Stimulated activated CD4-positive, alpha-beta T cell treated with anti-CD3 and anti-CD28 coated beads, Interleukin-4, amount 100 ng/mL, for 4 hours (primary cell): Measurements from ENCODE around the gene CYP46A1.

Source experiments
- DNase-seq, 2 experiments: peaks; one replicate each; pipeline ENCODE4 v3.0.0-alpha.2; 2020

Gene CYP46A1

GRCh38 chr14:99690636-99691035 lies 6.5 kb downstream of the CYP46A1 start:
- no peak for DNase-seq

- no peak for DNase-seq
Measured at GRCh38 chr14:99691111-99691885, 7.2 kb downstream of the CYP46A1 start.

GRCh38 chr14:99693918-99694317 lies 9.8 kb downstream of the CYP46A1 start:
- no peak for DNase-seq

- DNase-seq = no peak
Measured at GRCh38 chr14:99696929-99697328, 12.8 kb downstream of the CYP46A1 start.

GRCh38 chr14:99698236-99698635 lies 14.1 kb downstream of the CYP46A1 start:
- no peak for DNase-seq

GRCh38 chr14:99698642-99699041 lies 14.5 kb downstream of the CYP46A1 start:
- no peak for DNase-seq

- no peak for DNase-seq
Measured at GRCh38 chr14:99699085-99699760, 15.1 kb downstream of the CYP46A1 start.

- no peak for DNase-seq
Measured at GRCh38 chr14:99699861-99700260, 15.8 kb downstream of the CYP46A1 start.

GRCh38 chr14:99700379-99700778 lies 16.3 kb downstream of the CYP46A1 start:
- DNase-seq = no peak

GRCh38 chr14:99701260-99701659 lies 17.2 kb downstream of the CYP46A1 start:
- DNase-seq = no peak

- no peak for DNase-seq
Measured at GRCh38 chr14:99702115-99702514, 18.0 kb downstream of the CYP46A1 start.

- no peak for DNase-seq
Measured at GRCh38 chr14:99703381-99703780, 19.3 kb downstream of the CYP46A1 start.

GRCh38 chr14:99704037-99704436 lies 19.9 kb downstream of the CYP46A1 start:
- no peak for DNase-seq

GRCh38 chr14:99706107-99706900 lies 22.2 kb downstream of the CYP46A1 start:
- DNase-seq = no peak

GRCh38 chr14:99707420-99707819 lies 23.3 kb downstream of the CYP46A1 start:
- DNase-seq = no peak

GRCh38 chr14:99707921-99708320 lies 23.8 kb downstream of the CYP46A1 start:
- no peak for DNase-seq

GRCh38 chr14:99708449-99708848 lies 24.4 kb downstream of the CYP46A1 start:
- DNase-seq = no peak

GRCh38 chr14:99713972-99714371 lies 29.9 kb downstream of the CYP46A1 start:
- no peak for DNase-seq

- DNase-seq = no peak
Measured at GRCh38 chr14:99715266-99716000, 31.3 kb downstream of the CYP46A1 start.

GRCh38 chr14:99716091-99716849 lies 32.2 kb downstream of the CYP46A1 start:
- no peak for DNase-seq

GRCh38 chr14:99716850-99717681 lies 33.0 kb downstream of the CYP46A1 start:
- no peak for DNase-seq
